ENCODE results near the gene FLG2.

The FLG2 gene

GRCh38 chr1:152359906-152360305, at the start of gene FLG2:
Gene FLG2 (minus strand): TSS chr1:152360006. CDS start chr1:152358884, 1,122 bp downstream.
- TF ChIP-seq, protein P1, sequence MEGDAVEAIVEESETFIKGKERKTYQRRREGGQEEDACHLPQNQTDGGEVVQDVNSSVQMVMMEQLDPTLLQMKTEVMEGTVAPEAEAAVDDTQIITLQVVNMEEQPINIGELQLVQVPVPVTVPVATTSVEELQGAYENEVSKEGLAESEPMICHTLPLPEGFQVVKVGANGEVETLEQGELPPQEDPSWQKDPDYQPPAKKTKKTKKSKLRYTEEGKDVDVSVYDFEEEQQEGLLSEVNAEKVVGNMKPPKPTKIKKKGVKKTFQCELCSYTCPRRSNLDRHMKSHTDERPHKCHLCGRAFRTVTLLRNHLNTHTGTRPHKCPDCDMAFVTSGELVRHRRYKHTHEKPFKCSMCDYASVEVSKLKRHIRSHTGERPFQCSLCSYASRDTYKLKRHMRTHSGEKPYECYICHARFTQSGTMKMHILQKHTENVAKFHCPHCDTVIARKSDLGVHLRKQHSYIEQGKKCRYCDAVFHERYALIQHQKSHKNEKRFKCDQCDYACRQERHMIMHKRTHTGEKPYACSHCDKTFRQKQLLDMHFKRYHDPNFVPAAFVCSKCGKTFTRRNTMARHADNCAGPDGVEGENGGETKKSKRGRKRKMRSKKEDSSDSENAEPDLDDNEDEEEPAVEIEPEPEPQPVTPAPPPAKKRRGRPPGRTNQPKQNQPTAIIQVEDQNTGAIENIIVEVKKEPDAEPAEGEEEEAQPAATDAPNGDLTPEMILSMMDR (IDR thresholded peaks at IDR 0.05; ENCODE audit: borderline replicate concordance, control extremely low read depth, extremely low read depth, insufficient read depth, missing control alignments): no peak
- DNase-seq (ENCODE audit: low spot score): no peak
- in situ Hi-C loops (cut with MboI; ENCODE audit: low sequenced_read_pairs, unreplicated experiment): no loop called here

GRCh38 chr1:152408664-152409063, 48.9 kb upstream of the FLG2 start:
- in situ Hi-C loops (cut with MboI; ENCODE audit: low sequenced_read_pairs, unreplicated experiment): no loop called here
- DNase-seq (ENCODE audit: low spot score): no peak
- TF ChIP-seq, protein P1 (IDR thresholded peaks at IDR 0.05; ENCODE audit: borderline replicate concordance, control extremely low read depth, extremely low read depth, insufficient read depth, missing control alignments): no peak

GRCh38 chr1:152398812-152399698, 39.2 kb upstream of the FLG2 start:
- TF ChIP-seq, protein P1 (IDR thresholded peaks at IDR 0.05; ENCODE audit: borderline replicate concordance, control extremely low read depth, extremely low read depth, insufficient read depth, missing control alignments): peak; percentile 23
- in situ Hi-C loops (cut with MboI; ENCODE audit: low sequenced_read_pairs, unreplicated experiment): no loop called here
- no peak for DNase-seq (ENCODE audit: low spot score)

DNA sequence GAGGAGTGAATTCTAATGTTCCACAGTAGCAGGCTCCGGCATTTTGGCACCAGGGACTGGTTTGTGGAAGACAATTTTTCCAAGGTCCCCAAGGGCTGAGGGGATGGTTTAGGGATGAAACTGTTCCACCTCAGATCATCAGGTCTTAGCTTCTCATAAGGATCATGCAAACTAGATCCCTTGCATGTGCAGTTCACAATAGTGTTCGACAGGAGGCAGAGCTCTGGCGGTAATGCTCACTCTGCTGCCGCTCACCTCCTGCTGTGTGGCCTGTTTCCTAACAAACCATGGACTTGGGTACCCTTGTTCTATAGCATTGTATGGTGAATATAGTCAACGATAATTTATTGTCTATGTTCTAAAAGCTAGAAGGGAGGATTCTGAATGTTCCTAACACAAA, 37.7 kb upstream of the FLG2 start:
- in situ Hi-C loops (cut with MboI; ENCODE audit: low sequenced_read_pairs, unreplicated experiment): no loop called here

DNA sequence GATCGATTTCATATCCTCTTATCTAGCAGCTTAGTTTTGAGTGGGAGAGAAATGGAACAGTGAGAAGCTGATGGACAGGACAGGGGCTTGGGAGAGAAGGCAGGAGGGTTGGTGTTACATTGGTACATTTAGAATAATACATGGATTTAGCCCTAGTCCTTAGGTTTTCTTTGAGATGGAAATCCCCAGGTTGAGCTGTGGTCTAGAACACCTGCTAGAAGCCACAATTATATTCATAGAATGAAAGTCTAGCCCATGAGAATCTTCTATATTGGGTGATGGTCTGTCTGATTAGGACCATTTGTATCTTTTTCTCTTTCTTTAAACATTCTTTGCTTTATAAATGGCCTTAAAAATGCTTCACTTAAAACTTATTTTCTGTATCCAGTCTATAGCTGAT, 34.3 kb upstream of the FLG2 start:
- no peak for DNase-seq (ENCODE audit: low spot score)
- in situ Hi-C loops (cut with MboI; ENCODE audit: low sequenced_read_pairs, unreplicated experiment): no loop called here
- TF ChIP-seq, protein P1 (IDR thresholded peaks at IDR 0.05; ENCODE audit: borderline replicate concordance, control extremely low read depth, extremely low read depth, insufficient read depth, missing control alignments): no peak

More for the DNA sequence above, 37.7 kb upstream of the FLG2 start:
- DNase-seq (ENCODE audit: low spot score): no peak
- TF ChIP-seq, protein P1 (IDR thresholded peaks at IDR 0.05; ENCODE audit: borderline replicate concordance, control extremely low read depth, extremely low read depth, insufficient read depth, missing control alignments): no peak

- TF ChIP-seq, protein P1 (IDR thresholded peaks at IDR 0.05; ENCODE audit: borderline replicate concordance, control extremely low read depth, extremely low read depth, insufficient read depth, missing control alignments): no peak
- DNase-seq (ENCODE audit: low spot score): no peak
- in situ Hi-C loops (cut with MboI; ENCODE audit: low sequenced_read_pairs, unreplicated experiment): no loop called here
Measured at GRCh38 chr1:152392909-152393308, 33.1 kb upstream of the FLG2 start.
